Stimulated activated CD4-positive, alpha-beta T cell treated with anti-CD3 and anti-CD28 coated beads, Interleukin-12 subunit alpha, Interleukin-12 subunit beta, amount 100 ng/mL, for 48 hours (primary cell): ENCODE data around the gene CDH5.

Experiments used
- DNase-seq, 3 donors: peaks; one replicate each; pipeline ENCODE4 v3.0.0-alpha.2; 2020; ENCODE audit warnings: low read depth in 2 of 3, low spot score in 1 of 3

The CDH5 gene

DNA sequence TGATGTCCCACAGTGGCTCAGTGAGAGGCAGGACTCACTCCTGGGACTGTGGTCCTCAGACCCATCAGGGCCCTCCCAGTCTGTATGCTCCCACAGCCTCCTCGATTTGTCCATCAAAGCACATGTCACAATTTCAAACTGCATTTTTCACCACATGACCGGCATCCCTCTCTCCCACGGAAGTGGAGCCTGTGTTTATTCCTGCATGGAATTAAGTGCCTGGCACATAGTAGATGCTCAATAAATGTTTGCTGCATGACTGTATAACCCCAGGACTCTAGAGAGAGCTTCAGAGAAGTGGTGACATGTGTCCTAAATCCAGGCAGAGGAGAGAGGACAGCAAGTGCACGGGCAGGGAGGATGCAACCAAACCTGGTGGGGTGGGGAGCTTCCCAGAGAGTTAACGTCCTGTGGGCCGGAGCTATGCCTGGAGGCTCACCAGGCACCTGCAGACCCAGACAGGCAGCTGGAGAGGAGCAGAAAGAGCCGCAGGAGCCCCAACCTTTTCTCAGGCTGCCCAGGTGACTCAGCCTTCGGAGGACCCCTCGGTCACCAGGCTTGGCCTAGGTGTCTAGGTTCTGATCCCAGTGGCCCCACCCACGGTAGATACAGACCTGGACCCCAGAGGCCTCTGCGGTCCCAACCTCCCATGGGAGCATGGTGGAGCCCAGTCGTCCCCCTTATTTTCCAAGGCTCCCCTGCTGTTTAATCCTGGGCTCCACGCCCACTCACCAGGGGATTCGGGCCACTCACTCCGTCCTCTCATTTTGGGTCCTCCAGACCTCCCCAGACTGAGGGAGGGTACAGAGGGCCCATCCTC is 5.8 kb downstream of the CDH5 start:
- DNase-seq: no peak

DNA sequence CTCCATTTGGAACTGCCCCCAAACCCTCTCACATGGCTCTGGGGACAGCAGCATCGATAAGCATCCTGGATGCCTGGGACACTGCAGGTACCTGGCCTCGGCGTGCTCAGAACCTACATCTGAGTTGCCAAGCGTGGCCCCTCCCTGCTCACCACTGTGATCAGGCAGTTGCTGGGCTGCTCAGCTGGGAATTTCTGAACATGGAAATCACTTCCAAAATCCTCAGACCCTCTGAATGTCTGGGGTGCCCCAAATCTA is 6.3 kb downstream of the CDH5 start:
- no peak for DNase-seq

DNA sequence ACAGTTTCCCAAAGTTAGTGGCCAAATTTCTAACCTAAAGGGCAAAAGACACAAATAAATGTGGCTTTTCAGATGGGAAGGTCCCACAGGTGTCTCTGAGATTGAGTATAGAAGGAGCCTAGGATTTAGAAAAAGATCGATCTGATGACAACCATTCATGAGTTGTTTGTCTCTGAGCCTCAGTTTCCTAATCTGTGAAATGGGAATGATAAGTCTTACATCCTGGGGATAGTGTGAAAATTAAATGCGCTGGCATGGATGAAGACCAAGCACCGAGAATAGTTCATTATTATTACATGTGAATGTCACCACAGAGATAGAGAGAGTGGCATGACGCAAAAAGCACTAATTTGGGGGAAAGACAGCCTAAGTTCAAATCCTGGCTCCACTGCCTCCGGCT is 7.2 kb downstream of the CDH5 start:
- DNase-seq: no peak

DNA sequence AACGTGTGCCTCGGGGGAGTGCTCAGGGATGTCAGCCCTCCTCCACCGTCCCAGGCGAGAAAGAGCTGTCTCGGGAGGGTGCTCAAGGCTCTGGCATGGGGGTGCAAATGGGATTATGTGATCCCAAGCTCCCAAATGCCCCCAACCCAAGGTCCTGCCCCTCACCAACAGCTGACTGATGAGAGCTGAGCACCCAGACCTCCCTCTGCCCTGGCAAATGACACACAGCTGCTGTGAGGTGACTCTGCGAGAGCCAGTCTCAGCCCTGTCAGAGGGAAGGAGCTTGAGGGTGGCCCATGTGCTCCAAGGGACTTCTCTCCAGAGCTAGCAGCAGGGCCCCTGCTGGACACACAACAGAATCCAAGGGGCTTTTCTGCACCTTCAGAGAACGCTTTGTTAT is 7.7 kb downstream of the CDH5 start:
- no peak for DNase-seq

DNA sequence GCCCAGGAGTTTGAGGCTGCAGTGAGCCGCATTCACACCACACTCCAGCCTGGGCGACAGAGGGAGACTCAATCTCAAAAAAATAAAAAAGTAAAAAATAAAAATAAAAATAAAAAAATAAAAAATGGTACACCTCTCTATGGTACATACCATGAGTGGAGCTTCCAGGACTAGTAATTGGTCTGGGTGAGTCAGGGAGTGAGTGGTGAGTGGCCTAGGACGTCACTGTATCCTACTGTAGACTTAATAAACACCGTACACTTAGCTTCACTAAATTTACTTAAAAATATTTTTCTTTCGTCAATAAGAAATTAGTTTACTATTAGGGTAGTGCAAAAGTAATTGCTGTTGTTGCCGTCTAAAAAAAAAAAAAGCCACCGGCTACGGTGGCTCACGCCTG is 9.0 kb downstream of the CDH5 start:
- no peak for DNase-seq

DNA sequence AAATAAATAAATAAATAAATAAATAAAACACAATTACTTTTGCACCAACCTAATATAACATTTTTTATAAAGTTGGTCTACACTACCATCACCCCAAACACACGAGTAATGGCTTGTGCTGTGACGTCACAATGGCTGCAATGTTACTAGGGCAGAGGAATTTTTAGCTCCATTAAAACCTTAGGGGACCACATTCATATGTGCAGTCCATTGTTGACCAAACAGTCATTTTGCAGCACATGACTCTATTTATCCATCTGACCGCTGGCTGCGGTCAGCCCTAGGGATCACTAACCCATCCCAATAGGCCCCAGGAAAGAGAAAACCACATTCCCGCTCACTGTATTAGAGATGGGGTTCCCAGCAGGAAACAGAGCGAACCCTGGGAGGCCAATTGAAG is 9.6 kb downstream of the CDH5 start:
- no peak for DNase-seq

DNA sequence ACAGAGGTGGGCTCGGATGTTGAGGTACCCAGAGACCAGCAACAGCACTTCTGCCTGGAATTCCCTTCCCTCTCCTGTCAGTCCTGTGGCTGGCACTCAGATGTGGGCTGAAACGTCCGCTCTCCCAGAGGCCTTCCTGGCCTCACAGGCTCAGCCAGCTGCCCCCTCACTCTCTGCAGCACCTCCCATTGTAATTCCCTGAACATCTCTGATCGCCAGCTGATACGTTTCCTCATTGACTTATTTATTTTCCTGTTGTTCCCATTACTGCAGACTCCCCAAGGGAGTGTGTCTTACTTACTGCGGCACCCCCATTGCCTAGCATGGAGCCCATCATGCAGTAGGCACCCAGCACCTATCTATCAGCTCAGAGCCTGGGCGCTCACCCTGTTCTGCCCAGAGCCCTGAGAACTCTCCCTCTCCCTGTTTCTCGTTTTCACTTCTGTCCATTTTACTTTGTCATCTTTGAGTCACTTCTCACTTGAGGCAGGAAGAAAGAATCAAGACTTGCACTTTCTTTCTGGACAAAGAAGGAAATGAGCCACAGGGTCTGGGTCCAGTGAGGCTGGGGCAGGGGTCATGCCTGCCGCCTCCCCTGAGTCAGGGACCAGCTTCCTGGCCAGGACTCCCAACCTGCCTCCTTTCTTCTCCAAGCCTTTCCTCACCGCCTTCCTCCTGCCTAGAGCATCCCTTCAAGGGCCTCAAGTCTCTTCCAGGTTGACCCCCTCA is 10.2 kb downstream of the CDH5 start:
- DNase-seq: no peak

DNA sequence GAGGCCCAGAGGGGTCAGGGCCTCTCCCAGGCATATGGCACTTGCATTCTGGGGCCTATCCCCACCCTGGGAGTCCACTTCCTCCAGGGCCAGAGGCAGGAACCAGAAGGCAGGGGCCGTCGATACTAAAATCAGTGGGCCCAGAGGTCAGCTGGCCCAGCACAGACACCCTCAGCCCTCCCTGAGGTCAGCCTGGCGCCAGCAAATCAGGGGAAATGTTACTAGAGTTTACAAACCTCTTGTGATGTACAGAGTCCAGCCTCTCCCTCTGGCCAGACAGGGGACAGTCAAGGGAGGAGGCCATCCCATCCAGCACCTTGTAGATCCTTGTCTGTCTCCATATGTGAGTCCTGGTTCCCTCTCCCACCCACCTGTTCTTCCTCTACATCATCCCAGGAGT is 10.8 kb downstream of the CDH5 start:
- no peak for DNase-seq

DNA sequence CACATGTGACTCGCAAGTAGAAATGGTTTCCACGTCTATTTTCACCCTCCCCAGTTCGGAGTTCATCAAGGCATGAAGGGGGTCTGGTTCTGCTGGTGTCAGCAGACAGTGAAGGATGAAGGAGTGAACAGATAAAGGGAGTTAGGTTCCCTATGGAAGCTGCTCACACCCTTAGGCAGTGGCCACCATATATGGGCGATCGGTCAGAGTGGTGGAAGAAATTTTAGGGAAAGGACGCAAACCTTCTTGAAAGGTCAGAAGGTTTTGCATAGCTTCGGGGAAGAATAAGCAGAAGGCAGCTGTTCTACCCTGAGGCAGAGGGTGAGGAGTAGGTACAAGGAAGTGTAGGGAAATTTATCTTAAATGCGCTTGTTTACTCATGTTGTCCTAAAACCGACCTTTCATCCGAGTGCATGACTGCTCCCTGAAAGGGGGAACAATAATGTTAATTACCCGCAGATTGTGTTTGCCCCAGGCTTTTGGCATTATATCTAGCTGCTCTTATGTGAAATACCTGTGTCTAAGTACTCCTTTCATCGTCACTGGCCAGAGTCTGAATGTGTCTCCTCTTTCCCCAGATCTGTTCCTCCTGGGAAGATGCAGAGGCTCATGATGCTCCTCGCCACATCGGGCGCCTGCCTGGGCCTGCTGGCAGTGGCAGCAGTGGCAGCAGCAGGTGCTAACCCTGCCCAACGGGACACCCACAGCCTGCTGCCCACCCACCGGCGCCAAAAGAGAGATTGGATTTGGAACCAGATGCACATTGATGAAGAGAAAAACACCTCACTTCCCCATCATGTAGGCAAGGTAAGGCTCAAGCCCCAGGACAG is 12.5 kb downstream of the CDH5 start:
- DNase-seq: no peak

DNA sequence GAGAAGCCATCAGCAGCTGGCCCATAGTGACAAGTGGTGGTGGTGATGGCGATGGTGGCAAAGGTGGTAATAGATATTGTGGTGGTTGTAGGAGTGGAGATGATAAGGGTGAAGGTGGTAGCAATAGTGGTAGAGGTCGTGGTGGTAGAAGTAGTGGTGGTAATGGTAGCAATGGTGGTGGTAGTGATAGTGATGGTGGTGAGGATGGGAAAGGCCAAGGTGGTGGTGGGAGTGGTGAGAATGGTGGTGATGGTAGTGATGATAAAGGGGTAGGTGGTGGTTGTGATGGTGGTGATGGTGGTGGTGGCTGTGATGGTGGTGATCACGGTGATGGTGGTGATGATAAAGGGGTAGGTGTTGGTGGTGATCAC is 13.1 kb downstream of the CDH5 start:
- DNase-seq: no peak

DNA sequence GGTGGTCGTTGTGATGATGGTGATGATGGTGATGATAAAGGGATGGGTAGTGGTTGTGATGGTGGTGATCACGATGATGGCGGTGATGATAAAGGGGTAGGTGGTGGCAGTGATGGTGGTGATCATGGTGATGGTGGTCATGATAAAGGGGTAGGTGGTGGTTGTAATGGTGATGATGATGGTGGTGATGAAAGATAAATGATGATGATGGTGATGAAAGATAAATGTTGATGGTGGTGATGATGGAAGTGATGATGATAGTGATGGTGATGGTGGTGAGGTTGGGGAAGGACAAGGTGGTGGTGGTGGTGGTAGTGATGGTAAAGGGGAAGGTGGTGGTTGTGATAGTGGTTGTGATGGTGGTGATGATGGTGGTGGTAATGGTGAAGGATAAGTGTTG is 13.9 kb downstream of the CDH5 start:
- no peak for DNase-seq

DNA sequence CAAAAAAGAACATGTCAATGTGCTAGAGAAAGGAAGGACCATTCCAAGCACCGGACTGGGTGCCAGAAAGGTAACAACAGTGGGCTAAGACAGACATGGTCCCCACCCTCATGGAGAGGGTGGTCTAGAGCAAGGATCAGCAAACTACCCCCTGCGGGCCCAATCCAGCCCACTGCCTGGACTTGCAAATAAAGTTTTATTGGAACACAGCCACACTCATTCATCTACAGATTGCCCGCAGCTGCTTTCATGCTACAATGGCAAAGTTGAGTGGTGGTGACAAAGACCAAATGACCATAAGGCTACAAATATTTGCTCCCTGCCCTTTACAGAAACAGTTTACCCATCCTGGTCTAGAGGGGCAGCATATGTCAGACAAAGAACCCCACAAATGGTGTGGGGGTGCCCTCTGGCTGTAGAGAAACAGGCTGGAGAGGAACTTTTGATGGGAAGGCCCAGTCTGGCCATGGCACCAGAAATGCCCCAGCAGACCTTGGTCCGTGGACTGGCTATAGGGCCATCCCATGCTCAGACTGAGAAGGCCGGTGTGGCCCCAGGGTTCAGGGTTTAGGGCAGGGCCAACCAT is 15.2 kb downstream of the CDH5 start:
- DNase-seq: no peak

DNA sequence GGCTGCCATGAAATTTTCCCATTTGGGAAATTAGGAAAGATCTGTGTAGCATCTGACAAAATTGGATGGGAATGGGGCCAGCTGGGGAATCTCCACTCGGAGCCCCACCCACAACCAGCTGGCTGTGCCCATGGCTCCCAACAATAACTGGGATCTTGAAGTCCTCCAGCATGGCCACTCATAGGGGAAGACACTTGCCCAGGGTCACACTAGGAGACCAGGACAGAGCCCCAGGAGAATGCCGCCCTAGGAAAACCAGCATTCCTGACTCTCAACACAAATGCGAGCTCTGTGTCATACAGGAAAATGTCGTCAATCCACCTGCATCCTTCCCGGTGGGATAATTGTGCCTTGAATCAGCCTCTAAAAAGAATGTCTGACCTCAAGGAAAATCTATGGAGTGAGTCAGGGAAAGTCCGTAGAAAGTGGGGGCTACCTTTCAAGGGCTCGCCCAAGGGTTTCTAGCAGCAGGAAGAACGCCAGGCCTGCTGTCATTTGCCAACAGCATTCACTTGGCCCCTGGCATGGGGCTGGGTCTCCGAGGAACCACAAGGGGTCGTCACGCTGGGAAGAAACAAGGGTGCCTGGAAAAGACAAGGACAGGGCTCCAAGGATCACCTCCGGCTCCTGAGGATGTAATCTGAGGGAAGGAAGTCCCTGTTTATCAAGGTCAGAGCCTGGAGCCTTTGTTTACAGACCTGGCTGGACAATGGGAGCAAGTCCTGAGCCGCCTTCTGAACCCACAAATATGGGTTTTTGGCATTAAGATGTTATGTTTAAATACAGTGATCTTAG is 15.9 kb downstream of the CDH5 start:
- DNase-seq: no peak

DNA sequence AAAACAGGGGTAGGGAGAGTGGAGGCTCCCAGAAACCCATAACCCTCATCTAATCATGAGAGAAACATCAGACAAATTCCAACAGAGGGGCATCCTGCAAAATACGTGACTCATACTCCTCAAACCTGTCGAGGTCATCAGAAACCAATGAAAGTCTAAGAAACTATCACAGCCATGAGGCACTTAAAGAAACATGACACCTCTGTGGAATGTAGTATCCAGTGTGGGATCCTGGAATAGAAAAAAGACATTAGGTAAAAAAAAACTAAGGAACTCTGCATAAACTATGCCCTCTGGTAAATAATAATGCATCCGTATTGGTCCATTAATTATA is 16.4 kb downstream of the CDH5 start:
- no peak for DNase-seq

DNA sequence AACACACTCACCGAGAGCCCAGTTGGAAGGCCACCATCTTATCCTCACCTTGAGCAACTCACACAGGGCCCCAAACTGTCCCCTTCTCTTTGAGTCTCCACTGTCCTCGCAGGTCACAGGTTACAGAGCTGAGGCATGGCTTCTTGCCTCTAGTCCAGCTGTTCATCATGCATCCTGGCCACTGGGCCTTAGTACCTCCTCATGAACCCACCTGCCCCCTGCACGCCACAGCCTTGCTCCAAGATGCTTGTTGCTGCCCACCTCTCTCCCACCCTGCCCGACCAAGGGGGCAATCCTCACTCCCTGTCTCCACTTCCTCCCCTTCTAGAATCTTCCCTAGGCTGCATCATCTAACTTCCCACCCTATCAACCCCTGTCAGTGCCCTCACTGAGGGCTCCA is 17.1 kb downstream of the CDH5 start:
- DNase-seq: no peak

DNA sequence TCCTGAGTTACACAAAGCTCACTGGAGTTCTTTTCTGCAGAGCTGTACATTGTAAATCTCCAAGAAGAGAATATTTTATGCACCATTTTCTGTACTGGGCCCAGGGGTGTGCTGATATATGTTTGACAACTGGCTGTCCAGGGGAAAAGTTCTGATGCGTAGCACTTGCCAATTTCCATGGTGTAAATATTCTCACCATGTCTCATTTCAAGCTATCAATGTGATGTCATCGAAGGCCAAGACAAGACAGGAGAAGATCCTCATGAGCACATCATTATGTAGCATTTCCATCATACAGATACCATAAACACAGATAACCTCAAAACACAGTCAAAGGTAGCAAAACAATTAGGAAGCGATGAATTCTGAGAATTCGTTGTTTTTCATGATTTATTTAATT is 18.9 kb downstream of the CDH5 start:
- no peak for DNase-seq

DNA sequence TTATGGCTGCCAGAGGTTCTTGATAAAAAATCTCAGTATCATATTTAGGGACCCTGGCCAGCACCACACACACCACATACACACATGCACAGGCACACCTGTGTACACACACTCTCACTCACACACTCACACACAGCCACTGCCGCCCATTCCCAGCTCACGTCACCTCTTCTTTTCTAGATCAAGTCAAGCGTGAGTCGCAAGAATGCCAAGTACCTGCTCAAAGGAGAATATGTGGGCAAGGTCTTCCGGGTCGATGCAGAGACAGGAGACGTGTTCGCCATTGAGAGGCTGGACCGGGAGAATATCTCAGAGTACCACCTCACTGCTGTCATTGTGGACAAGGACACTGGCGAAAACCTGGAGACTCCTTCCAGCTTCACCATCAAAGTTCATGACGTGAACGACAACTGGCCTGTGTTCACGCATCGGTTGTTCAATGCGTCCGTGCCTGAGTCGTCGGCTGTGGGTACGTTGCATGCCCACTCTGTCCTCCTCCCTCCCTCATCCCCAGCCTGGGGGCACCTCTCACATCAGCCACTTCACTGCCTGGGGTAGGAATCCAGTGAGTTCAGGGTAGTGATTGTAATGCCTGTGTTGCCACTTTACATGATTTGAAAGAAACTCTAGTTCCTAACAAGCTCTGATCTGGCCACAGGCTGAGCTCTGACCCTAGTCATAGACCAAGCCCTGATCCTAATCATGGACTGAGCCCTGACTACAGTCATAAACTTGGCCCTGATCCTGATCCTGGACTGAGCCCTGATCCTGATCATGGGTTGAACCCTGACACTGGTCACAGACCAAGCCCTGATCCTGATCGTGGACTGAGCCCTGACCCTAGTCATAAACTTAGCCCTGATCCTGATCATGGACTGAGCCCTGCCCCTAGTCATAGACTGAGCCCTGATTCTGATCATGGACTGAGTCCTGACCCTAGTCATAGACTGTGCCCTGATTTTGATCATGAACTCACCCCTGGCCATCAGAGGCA is 20.4 kb downstream of the CDH5 start:
- DNase-seq: no peak

DNA sequence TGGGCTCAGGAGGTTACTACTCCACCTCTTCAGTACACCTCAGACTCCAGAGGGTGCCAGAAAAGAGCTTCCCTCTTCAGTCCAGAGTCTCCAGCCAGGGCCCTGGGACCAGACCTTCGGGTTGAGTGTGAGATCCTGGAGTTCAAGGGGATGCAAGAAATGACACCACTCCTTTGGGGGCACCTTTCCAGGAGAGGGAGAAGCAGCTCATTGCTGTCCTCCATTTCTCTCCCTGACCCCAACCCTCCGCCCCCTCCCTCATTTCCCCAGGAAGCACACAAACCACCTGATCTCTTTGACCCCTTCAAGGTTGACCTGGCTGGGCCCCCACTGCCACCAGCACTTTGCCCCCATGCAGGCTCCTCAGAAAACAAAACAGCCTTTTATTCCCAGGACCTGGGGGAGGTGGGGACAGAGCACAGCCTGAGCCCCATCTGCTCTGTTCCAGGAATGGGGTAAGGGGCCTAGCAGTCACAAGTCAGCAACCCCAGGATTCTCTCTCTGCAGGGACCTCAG is 21.4 kb downstream of the CDH5 start:
- no peak for DNase-seq

DNA sequence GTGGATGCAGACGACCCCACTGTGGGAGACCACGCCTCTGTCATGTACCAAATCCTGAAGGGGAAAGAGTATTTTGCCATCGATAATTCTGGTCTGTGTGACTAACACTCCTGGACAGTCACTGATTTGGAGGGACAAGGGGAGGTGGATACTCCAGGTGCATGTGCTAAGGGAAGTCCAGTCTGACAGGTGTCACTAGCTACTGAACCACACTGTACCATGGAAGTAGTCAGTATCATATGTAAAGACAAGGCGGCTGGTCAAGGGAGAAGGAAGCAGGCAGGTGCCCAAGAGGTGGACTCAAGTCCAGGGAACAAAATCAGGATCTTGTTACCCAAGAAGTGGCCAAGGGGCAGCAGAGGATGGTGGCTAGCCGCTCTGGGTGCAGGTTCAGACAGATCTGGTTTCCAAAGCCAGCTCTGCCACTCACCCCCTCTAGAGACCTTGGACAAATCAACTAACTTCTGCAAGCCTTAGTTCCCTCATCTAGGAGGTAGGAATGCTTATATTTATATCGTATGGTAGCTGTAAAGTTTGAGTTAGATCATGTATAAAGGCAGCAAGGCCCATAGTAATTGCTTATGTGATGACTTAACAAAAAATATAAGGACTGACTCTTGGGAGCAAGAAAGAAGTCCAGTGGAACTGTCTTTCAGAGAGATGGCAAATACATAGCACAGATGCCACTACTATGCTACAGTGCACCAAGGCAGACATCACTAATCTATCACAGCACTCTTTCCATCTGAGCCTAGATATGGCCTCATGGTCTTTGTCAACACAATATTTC is 22.1 kb downstream of the CDH5 start:
- DNase-seq: no peak
